ENCODE measurements around the gene CHD3. TPM values are rescaled to one million over a fixed set of nuclear protein-coding genes. Genes with fewer than 3 reads are reported as not detected.

Gene CHD3
- total RNA-seq, 1 experiment from 2014 or later, result 27.9 TPM

GRCh38 chr17:7845359-7846062, 43.1 kb upstream of the CHD3 start:
- CTCF ChIA-PET, result interaction anchor here (1.2 to 1.6 kb wide), 4 partner anchors 10 to 102 kb away, joined by 3 to 6 read pairs (median 5); partner anchors contain the start of gene NAA38
- Mint-ChIP-seq H3K36me3 (ENCODE audit: insufficient read depth, unreplicated experiment) (peaks cover 70% of the 10 kb centered on the region), H3K4me3 (ENCODE audit: unreplicated experiment) (peak overlapping the region; percentile 82), H3K27ac (ENCODE audit: unreplicated experiment) (no peak overlapping the region), H3K27me3 (ENCODE audit: insufficient read depth, unreplicated experiment) (no peaks in the 10 kb centered on the region), H3K9me3 (ENCODE audit: unreplicated experiment) (no peaks in the 10 kb centered on the region), H3K4me1 (ENCODE audit: low read depth, unreplicated experiment) (peaks cover 7% of the 10 kb centered on the region)
- H3K36me3 ChIP-seq (ENCODE audit: control insufficient read depth, insufficient read depth, low read length), result no peaks in the 10 kb centered on the region; the same call in 1 of the 2 replicates
- H3K4me1 ChIP-seq, result peaks cover 8% of the 10 kb centered on the region
- no peaks in the 10 kb centered on the region for H3K9me3 ChIP-seq
- POLR2A ChIA-PET, result interaction anchor here (0.8 to 3.8 kb wide), 4 partner anchors 9 to 70 kb away, joined by 3 to 27 read pairs (median 6); partner anchors contain the start of genes CYB5D1, NAA38 and RNF227
- BruUV-seq (replicated peaks), result no TSS peak
- no peak for TF ChIP-seq CTCF (IDR thresholded peaks at IDR 0.05; ENCODE audit: insufficient read depth in 1 of 2, low read depth in 1 of 2, low read length in 1 of 2, severe bottlenecking in 1 of 2, unreplicated experiment in 1 of 2)
- intact Hi-C loops (cut with micrococcal nuclease; ENCODE audit: unreplicated experiment), result no loop called here
- H3K4me3 ChIP-seq (ENCODE audit: low read depth, low read length), result peak overlapping the region; percentile 68; the same call in 1 of the 2 replicates
- H3K27me3 ChIP-seq (replicated peaks; ENCODE audit: control insufficient read depth, insufficient read depth, low read length), result no peaks in the 10 kb centered on the region
- DNase-seq, result no peak

- H3K36me3 Mint-ChIP-seq (ENCODE audit: insufficient read depth, unreplicated experiment), result peaks cover 76% of the 10 kb centered on the region
- no TSS peak for BruUV-seq (replicated peaks)
- H3K4me3 ChIP-seq (ENCODE audit: low read depth, low read length), result no peak overlapping the region
Observed at GRCh38 chr17:7846063-7846735, 42.4 kb upstream of the CHD3 start.

More at GRCh38 chr17:7846063-7846735, 42.4 kb upstream of the CHD3 start:
- no peaks in the 10 kb centered on the region for H3K27me3 Mint-ChIP-seq (ENCODE audit: insufficient read depth, unreplicated experiment)
- H3K4me3 Mint-ChIP-seq (ENCODE audit: unreplicated experiment), result no peak overlapping the region
- Histone ChIP-seq H3K27me3 (replicated peaks; ENCODE audit: control insufficient read depth, insufficient read depth, low read length) (no peaks in the 10 kb centered on the region), H3K4me1 (peaks cover 2% of the 10 kb centered on the region), H3K9me3 (no peaks in the 10 kb centered on the region), H3K36me3 (ENCODE audit: control insufficient read depth, insufficient read depth, low read length) (no peaks in the 10 kb centered on the region; the same call in none of the 2 replicates)
- intact Hi-C loops (cut with micrococcal nuclease; ENCODE audit: unreplicated experiment), result no loop called here
- no peak for TF ChIP-seq CTCF (IDR thresholded peaks at IDR 0.05; ENCODE audit: insufficient read depth in 1 of 2, low read depth in 1 of 2, low read length in 1 of 2, severe bottlenecking in 1 of 2, unreplicated experiment in 1 of 2)
- no peaks in the 10 kb centered on the region for H3K4me1 Mint-ChIP-seq (ENCODE audit: low read depth, unreplicated experiment)
- CTCF ChIA-PET, result no interaction called here
- H3K27ac Mint-ChIP-seq (ENCODE audit: unreplicated experiment), result no peak overlapping the region
- H3K9me3 Mint-ChIP-seq (ENCODE audit: unreplicated experiment), result no peaks in the 10 kb centered on the region
- DNase-seq, result no peak
- POLR2A ChIA-PET, result no interaction called here

All from Caco-2 (cell line).